Upper lobe of right lung (tissue), 1 donor: ENCODE measurements around the gene TFF3. TPM values are rescaled to one million over a fixed set of nuclear protein-coding genes. Genes with fewer than 3 reads are reported as not detected.

Experiments
- ATAC-seq: fragments of 200-7000 bp; cut with Tn5 transposase; one replicate; pipeline ENCODE4 v1.9.1; 2020; ENCODE audit warnings: mild to moderate bottlenecking, moderate library complexity
- DNase-seq: peaks from one replicate; pipeline ENCODE4 v3.0.0-alpha.2; 2020
- H3K27ac ChIP-seq: fragments of 200-600 bp; one replicate; pipeline ENCODE4 v1.8.0; 2022
- H3K27me3 ChIP-seq: fragments of 200-600 bp; one replicate; pipeline ENCODE4 v1.8.0; 2022; ENCODE audit warnings: mild to moderate bottlenecking
- H3K36me3 ChIP-seq: fragments of 200-600 bp; one replicate; pipeline ENCODE4 v1.8.0; 2022
- H3K4me1 ChIP-seq: fragments of 200-600 bp; one replicate; pipeline ENCODE4 v1.8.0; 2022
- H3K4me3 ChIP-seq: fragments of 200-600 bp; one replicate; pipeline ENCODE4 v1.8.0; 2022; ENCODE audit warnings: mild to moderate bottlenecking
- H3K9me3 ChIP-seq: fragments of 200-600 bp; one replicate; pipeline ENCODE4 v1.8.0; 2022
- CTCF ChIP-seq: fragments of 200-600 bp; IDR thresholded peaks from one replicate; pipeline ENCODE4 v1.8.0; 2022; ENCODE audit warnings: antibody characterized with exemption
- intact Hi-C: fragments of 100-400 bp; cut with DNase I; formaldehyde crosslinking; loops from one replicate; pipeline ENCODE4 v1.11.0; 2022
- total RNA-seq: library from RNA; stranded (reverse); fragmentation: NEBNext Ultra II Directional; extraction: Animal tissue kit (Norgen Biotek cat#: 25700); gene quantifications from one replicate; pipeline ENCODE4 v1.2.1, GENCODE V29; 2021
- donor health status: DM: no; HTN: yes; CAD: no; lungs with severe emphysema.

Gene TFF3
- total RNA-seq, 1 donor from 2014 or later, result 19.6 TPM

- DNase-seq (no peak), ATAC-seq (no peak)
- H3K4me3 ChIP-seq, result no peak overlapping the region
- no peaks in the 10 kb centered on the region for H3K9me3 ChIP-seq
- no peaks in the 10 kb centered on the region for H3K36me3 ChIP-seq
- H3K27me3 ChIP-seq, result peaks cover 9% of the 10 kb centered on the region
- no peaks in the 10 kb centered on the region for H3K4me1 ChIP-seq
- intact Hi-C loops, result no loop called here
- TF ChIP-seq CTCF, result no peak
- H3K27ac ChIP-seq, result no peak overlapping the region
Observed at GRCh38 chr21:42361286-42361685, 46.1 kb upstream of the TFF3 start.

GRCh38 chr21:42360317-42360716, 45.1 kb upstream of the TFF3 start:
- DNase-seq (no peak), ATAC-seq (no peak)
- no peak overlapping the region for H3K4me3 ChIP-seq
- H3K9me3 ChIP-seq, result no peaks in the 10 kb centered on the region
- intact Hi-C loops, result no loop called here
- peak; percentile 8 for TF ChIP-seq CTCF
- no peaks in the 10 kb centered on the region for H3K36me3 ChIP-seq
- H3K27me3 ChIP-seq, result peaks cover 9% of the 10 kb centered on the region
- no peak overlapping the region for H3K27ac ChIP-seq
- H3K4me1 ChIP-seq, result no peaks in the 10 kb centered on the region

GRCh38 chr21:42358937-42359336, 43.7 kb upstream of the TFF3 start:
- H3K36me3 ChIP-seq, result no peaks in the 10 kb centered on the region
- peaks cover 9% of the 10 kb centered on the region for H3K27me3 ChIP-seq
- no peak for DNase-seq
- H3K9me3 ChIP-seq, result no peaks in the 10 kb centered on the region
- H3K27ac ChIP-seq, result no peak overlapping the region
- intact Hi-C loops, result no loop called here
- TF ChIP-seq CTCF, result no peak
- no peaks in the 10 kb centered on the region for H3K4me1 ChIP-seq
- no peak for ATAC-seq
- no peak overlapping the region for H3K4me3 ChIP-seq

GRCh38 chr21:42358261-42358660, 43.1 kb upstream of the TFF3 start:
- Histone ChIP-seq H3K27ac (no peak overlapping the region), H3K9me3 (no peaks in the 10 kb centered on the region), H3K27me3 (peaks cover 4% of the 10 kb centered on the region), H3K36me3 (no peaks in the 10 kb centered on the region), H3K4me3 (no peak overlapping the region), H3K4me1 (no peaks in the 10 kb centered on the region)
- no peak for TF ChIP-seq CTCF
- ATAC-seq, result no peak
- DNase-seq, result no peak
- intact Hi-C loops, result no loop called here

GRCh38 chr21:42357307-42357706, 42.1 kb upstream of the TFF3 start:
- no peaks in the 10 kb centered on the region for H3K9me3 ChIP-seq
- H3K27me3 ChIP-seq, result no peaks in the 10 kb centered on the region
- no peak for ATAC-seq
- no peaks in the 10 kb centered on the region for H3K4me1 ChIP-seq
- H3K36me3 ChIP-seq, result no peaks in the 10 kb centered on the region
- no peak overlapping the region for H3K4me3 ChIP-seq
- H3K27ac ChIP-seq, result no peak overlapping the region
- no peak for TF ChIP-seq CTCF
- DNase-seq, result no peak
- intact Hi-C loops, result no loop called here

GRCh38 chr21:42356650-42357049, 41.4 kb upstream of the TFF3 start:
- DNase-seq, result no peak
- Histone ChIP-seq H3K4me3 (no peak overlapping the region), H3K27ac (no peak overlapping the region), H3K9me3 (no peaks in the 10 kb centered on the region), H3K4me1 (no peaks in the 10 kb centered on the region), H3K27me3 (no peaks in the 10 kb centered on the region), H3K36me3 (no peaks in the 10 kb centered on the region)
- intact Hi-C loops, result no loop called here
- ATAC-seq, result no peak
- TF ChIP-seq CTCF, result no peak
